Heart left ventricle (tissue), 13 donors: Measurements from ENCODE around the gene ALOX5AP.

Source experiments
- POLR2A ChIP-seq, 2 donors: fragments of 450-650 bp; IDR thresholded peaks; one replicate each; pipeline ENCODE4 v1.6.1; 2017; ENCODE audit warnings: antibody characterized with exemption in 2 of 2, mild to moderate bottlenecking in 2 of 2, moderate library complexity in 2 of 2
- TF ChIP-seq, protein P1 (sequence below), 12 donors: fragments of 200-600 bp; sonication (generic) in 4 of 12; IDR thresholded peaks; one replicate each; pipeline versions ENCODE4 v1.5.0 to v1.8.0; 2018 to 2022; ENCODE audit warnings: antibody characterized with exemption in 12 of 12, mild to moderate bottlenecking in 5 of 12
- donor health status: ischemic (EF 13 %, LVEDD 7.1; RV severe dilation, severe dysfunction).
- donor health status: DM: no; HTN: yes; CAD: no.
- donor health status: DM: no; HTN: no; CAD: no.
- donor health status: ischemic (EF 25% LVEDD 6.9; RV normal size, moderate dysfunction).
- donor health status: ischemic (EF 25% LVEDD 5.7; RV mildly dilated, moderate dysfunction).
- donor health status: ischemic (EF 35%, LVEDD 5.7; RV mildly dilated, moderate dysfunction).
- donor health status: nonischemic (EF 11% LVEDD 7.7; RV severe dilation, severe dysfunction).
- donor health status: DM: yes; HTN: yes; CAD: no.
- donor health status: PGD.
- donor health status: ischemic (EF 29% LVEDD 5.4; RV normal size, mild dysfunction).
- donor health status: nonischemic (EF 23%, LVEDD 6.1; RV moderate dilation, normal function).

GRCh38 chr13:30806784-30807183, 71.4 kb downstream of the ALOX5AP start:
- TF ChIP-seq, protein P1, sequence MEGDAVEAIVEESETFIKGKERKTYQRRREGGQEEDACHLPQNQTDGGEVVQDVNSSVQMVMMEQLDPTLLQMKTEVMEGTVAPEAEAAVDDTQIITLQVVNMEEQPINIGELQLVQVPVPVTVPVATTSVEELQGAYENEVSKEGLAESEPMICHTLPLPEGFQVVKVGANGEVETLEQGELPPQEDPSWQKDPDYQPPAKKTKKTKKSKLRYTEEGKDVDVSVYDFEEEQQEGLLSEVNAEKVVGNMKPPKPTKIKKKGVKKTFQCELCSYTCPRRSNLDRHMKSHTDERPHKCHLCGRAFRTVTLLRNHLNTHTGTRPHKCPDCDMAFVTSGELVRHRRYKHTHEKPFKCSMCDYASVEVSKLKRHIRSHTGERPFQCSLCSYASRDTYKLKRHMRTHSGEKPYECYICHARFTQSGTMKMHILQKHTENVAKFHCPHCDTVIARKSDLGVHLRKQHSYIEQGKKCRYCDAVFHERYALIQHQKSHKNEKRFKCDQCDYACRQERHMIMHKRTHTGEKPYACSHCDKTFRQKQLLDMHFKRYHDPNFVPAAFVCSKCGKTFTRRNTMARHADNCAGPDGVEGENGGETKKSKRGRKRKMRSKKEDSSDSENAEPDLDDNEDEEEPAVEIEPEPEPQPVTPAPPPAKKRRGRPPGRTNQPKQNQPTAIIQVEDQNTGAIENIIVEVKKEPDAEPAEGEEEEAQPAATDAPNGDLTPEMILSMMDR (IDR thresholded peaks at IDR 0.05), result no peak
- no peak for TF ChIP-seq POLR2A (IDR thresholded peaks at IDR 0.05)
